ENCODE measurements around the gene HS3ST4.

The HS3ST4 gene

GRCh38 chr16:25691519-25692091, at the start of gene HS3ST4:
HS3ST4 (plus strand) TSS chr16:25691959.
- ChIA-PET CTCF (no interaction called here), POLR2A (ENCODE audit: low non-redundant PET) (no interaction called here)
- no peak for DNase-seq (ENCODE audit: low spot score)
- TF ChIP-seq, protein P1, sequence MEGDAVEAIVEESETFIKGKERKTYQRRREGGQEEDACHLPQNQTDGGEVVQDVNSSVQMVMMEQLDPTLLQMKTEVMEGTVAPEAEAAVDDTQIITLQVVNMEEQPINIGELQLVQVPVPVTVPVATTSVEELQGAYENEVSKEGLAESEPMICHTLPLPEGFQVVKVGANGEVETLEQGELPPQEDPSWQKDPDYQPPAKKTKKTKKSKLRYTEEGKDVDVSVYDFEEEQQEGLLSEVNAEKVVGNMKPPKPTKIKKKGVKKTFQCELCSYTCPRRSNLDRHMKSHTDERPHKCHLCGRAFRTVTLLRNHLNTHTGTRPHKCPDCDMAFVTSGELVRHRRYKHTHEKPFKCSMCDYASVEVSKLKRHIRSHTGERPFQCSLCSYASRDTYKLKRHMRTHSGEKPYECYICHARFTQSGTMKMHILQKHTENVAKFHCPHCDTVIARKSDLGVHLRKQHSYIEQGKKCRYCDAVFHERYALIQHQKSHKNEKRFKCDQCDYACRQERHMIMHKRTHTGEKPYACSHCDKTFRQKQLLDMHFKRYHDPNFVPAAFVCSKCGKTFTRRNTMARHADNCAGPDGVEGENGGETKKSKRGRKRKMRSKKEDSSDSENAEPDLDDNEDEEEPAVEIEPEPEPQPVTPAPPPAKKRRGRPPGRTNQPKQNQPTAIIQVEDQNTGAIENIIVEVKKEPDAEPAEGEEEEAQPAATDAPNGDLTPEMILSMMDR (conservative IDR thresholded peaks at IDR 0.05; ENCODE audit: low read depth): no peak
- H3K27ac ChIP-seq: no peak within 1 kb of the TSS

GRCh38 chr16:25643633-25644032, 48.1 kb upstream of the HS3ST4 start:
- H3K27ac ChIP-seq: no peak overlapping the region
- POLR2A ChIA-PET (ENCODE audit: low non-redundant PET): no interaction called here
- TF ChIP-seq, protein P1 (conservative IDR thresholded peaks at IDR 0.05; ENCODE audit: low read depth): no peak
- CTCF ChIA-PET: no interaction called here
- no peak for DNase-seq (ENCODE audit: low spot score)

- DNase-seq (ENCODE audit: low spot score): no peak
- TF ChIP-seq, protein P1 (conservative IDR thresholded peaks at IDR 0.05; ENCODE audit: low read depth): no peak
- H3K27ac ChIP-seq: no peak overlapping the region
- CTCF ChIA-PET: interaction anchor here (0.6 to 0.7 kb wide), 2 partner anchors 14 to 74 kb away, joined by 3 to 4 read pairs; no protein-coding TSS in a partner anchor
- POLR2A ChIA-PET (ENCODE audit: low non-redundant PET): no interaction called here
Measured at GRCh38 chr16:25656639-25657038, 35.1 kb upstream of the HS3ST4 start.

GRCh38 chr16:25676820-25677219, 14.9 kb upstream of the HS3ST4 start:
- H3K27ac ChIP-seq: no peak overlapping the region
- CTCF ChIA-PET: no interaction called here
- DNase-seq (ENCODE audit: low spot score): no peak
- POLR2A ChIA-PET (ENCODE audit: low non-redundant PET): no interaction called here
- TF ChIP-seq, protein P1 (conservative IDR thresholded peaks at IDR 0.05; ENCODE audit: low read depth): no peak

DNA sequence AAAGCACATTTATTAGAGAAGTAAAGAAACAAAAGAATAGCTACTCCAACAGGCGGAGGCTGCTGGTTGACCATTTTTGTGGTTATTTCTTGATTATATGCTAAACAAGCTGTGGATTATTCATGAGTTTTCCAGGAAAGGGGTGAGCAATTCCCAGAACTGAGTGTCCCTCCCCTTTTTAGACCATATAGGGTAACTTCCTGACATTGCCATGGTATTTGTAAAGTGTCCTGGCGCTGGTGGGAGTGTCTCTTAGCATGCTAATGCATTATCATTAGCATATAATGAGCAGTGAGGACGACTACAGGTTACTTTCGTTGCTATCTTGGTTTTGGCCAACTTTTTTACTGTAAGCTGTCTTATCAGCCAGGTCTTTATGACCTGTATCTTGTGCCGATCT, 12.2 kb upstream of the HS3ST4 start:
- DNase-seq (ENCODE audit: low spot score): no peak
- H3K27ac ChIP-seq: no peak overlapping the region
- ChIA-PET POLR2A (ENCODE audit: low non-redundant PET) (no interaction called here), CTCF (no interaction called here)
- TF ChIP-seq, protein P1 (conservative IDR thresholded peaks at IDR 0.05; ENCODE audit: low read depth): no peak

- POLR2A ChIA-PET (ENCODE audit: low non-redundant PET): no interaction called here
- CTCF ChIA-PET: interaction anchor here (0.6 kb wide), 1 partner anchor 1669 kb away, joined by 3 read pairs; no protein-coding TSS in a partner anchor
- TF ChIP-seq, protein P1 (conservative IDR thresholded peaks at IDR 0.05; ENCODE audit: low read depth): no peak
- DNase-seq (ENCODE audit: low spot score): no peak
- H3K27ac ChIP-seq: no peak overlapping the region
Measured at GRCh38 chr16:25689137-25689836, 2.5 kb upstream of the HS3ST4 start.
